Stimulated activated CD4-positive, alpha-beta T cell treated with anti-CD3 and anti-CD28 coated beads, Interleukin-12 subunit alpha, Interleukin-12 subunit beta, amount 100 ng/mL, for 4 hours (primary cell): ENCODE results near the gene NUP88.

Experiments
- DNase-seq: peaks from one replicate; pipeline ENCODE4 v3.0.0-alpha.2; 2020

NUP88 gene

GRCh38 chr17:5354310-5354709, 65.2 kb downstream of the NUP88 start:
- no peak for DNase-seq

GRCh38 chr17:5352681-5353289, 66.7 kb downstream of the NUP88 start:
- DNase-seq, result no peak

- DNase-seq, result no peak
Observed at GRCh38 chr17:5344914-5345313, 74.5 kb downstream of the NUP88 start.
